BJ (cell line): Measurements from ENCODE around the gene LDLRAD4. TPM values are rescaled to one million over a fixed set of nuclear protein-coding genes. Genes with fewer than 3 reads are reported as not detected.

ENCODE experiments used
- CTCF ChIA-PET: fragments of 350-600 bp; formaldehyde crosslinking; extraction: SDS; loops from one replicate; lab custom pipeline; 2021; ENCODE audit warnings: antibody characterized with exemption, inconsistent platforms; lab: Yijun Ruan, JAX
- POLR2A ChIA-PET: fragments of 300-600 bp; sonication (Branson Sonifier 250); formaldehyde crosslinking; extraction: SDS; loops from one replicate; lab custom pipeline; 2021; ENCODE audit warnings: antibody characterized with exemption; lab: Charles Lee
- DNase-seq: peaks from one replicate; pipeline ENCODE4 v3.0.0-alpha.2; 2011; ENCODE audit warnings: low read depth
- H3K27me3 ChIP-seq: 2 replicates; pipeline ENCODE4 v1.6.0; 2011; ENCODE audit warnings: low read length; ENCODE audit not compliant: control insufficient read depth, insufficient read depth
- H3K36me3 ChIP-seq: 2 replicates; pipeline ENCODE4 v1.5.1; 2011; ENCODE audit warnings: low read length; ENCODE audit not compliant: control insufficient read depth, insufficient read depth
- H3K4me3 ChIP-seq: 2 replicates; pipeline ENCODE4 v1.5.1; 2011; ENCODE audit warnings: low read depth, mild to moderate bottlenecking, control low read depth, low read length
- polyA plus RNA-seq: library from polyadenylated mRNA; depleted of rRNA; stranded (reverse); fragments of >200 nt; gene quantifications from 2 replicates; pipeline ENCODE4 v1.2.3, GENCODE V29; 2011
- TF ChIP-seq, protein P1 (sequence below): IDR thresholded peaks from 2 replicates; pipeline ENCODE4 v1.5.1; 2011; ENCODE audit warnings: low read depth, mild to moderate bottlenecking, control low read depth, inconsistent platforms, low read length, moderate library complexity; ENCODE audit not compliant: insufficient read depth

The LDLRAD4 gene
- polyA plus RNA-seq, 1 experiment, result not detected

DNA sequence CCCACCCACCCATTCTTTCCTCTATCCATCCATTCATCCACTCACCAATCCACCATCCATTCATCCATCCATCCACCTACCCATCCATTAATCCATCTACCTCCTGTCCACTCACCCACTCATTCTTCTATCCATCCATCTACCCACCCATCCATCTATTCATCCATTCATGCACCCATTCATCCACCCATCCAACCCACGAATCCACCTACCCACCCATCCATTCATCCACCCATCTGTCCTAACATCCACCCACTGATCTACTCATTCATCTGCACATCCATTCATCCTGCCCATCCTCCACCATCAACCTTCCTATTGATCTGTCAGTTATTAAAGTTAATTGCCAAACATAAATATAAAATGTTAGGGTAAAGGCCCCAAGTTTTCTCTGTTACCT is 25.6 kb downstream of the LDLRAD4 start:
- no peak for DNase-seq
- CTCF ChIA-PET, result no interaction called here
- no peak overlapping the region for H3K4me3 ChIP-seq
- no peaks in the 10 kb centered on the region for H3K36me3 ChIP-seq
- TF ChIP-seq, protein P1, sequence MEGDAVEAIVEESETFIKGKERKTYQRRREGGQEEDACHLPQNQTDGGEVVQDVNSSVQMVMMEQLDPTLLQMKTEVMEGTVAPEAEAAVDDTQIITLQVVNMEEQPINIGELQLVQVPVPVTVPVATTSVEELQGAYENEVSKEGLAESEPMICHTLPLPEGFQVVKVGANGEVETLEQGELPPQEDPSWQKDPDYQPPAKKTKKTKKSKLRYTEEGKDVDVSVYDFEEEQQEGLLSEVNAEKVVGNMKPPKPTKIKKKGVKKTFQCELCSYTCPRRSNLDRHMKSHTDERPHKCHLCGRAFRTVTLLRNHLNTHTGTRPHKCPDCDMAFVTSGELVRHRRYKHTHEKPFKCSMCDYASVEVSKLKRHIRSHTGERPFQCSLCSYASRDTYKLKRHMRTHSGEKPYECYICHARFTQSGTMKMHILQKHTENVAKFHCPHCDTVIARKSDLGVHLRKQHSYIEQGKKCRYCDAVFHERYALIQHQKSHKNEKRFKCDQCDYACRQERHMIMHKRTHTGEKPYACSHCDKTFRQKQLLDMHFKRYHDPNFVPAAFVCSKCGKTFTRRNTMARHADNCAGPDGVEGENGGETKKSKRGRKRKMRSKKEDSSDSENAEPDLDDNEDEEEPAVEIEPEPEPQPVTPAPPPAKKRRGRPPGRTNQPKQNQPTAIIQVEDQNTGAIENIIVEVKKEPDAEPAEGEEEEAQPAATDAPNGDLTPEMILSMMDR, result no peak
- H3K27me3 ChIP-seq, result no peaks in the 10 kb centered on the region
- POLR2A ChIA-PET, result no interaction called here

GRCh38 chr18:13245481-13246000 is 27.0 kb downstream of the LDLRAD4 start:
- ChIA-PET POLR2A (no interaction called here), CTCF (no interaction called here)
- DNase-seq, result no peak
- no peak overlapping the region for H3K4me3 ChIP-seq
- no peaks in the 10 kb centered on the region for H3K36me3 ChIP-seq
- TF ChIP-seq, protein P1, result no peak
- no peaks in the 10 kb centered on the region for H3K27me3 ChIP-seq

DNA sequence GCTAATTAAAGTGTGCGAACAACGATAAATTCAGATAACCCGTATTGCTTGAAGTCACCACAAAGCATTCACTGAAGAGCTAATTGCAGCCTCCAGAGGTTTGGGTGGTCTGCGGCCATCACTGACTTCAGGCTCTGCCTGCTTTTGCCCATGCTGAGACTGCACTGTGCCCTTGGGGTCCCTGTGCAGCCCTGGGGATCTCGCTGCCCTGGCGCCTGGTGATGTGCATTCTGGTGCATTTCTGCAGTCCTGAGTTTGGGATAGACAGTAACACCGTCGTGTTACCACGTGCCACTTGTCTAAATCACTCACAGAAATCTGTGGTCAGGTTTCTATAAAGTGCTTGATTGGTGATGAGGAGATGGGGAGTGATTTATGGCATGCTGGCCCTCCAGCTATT is 27.6 kb downstream of the LDLRAD4 start:
- POLR2A ChIA-PET, result no interaction called here
- Histone ChIP-seq H3K36me3 (no peaks in the 10 kb centered on the region), H3K4me3 (no peak overlapping the region), H3K27me3 (no peaks in the 10 kb centered on the region)
- DNase-seq, result no peak
- CTCF ChIA-PET, result no interaction called here
- TF ChIP-seq, protein P1, result no peak

- no peak overlapping the region for H3K4me3 ChIP-seq
- no peaks in the 10 kb centered on the region for H3K36me3 ChIP-seq
- no peak for DNase-seq
- ChIA-PET CTCF (no interaction called here), POLR2A (no interaction called here)
- TF ChIP-seq, protein P1, result no peak
- no peaks in the 10 kb centered on the region for H3K27me3 ChIP-seq
Measured at GRCh38 chr18:13246591-13246990, 28.0 kb downstream of the LDLRAD4 start.

- ChIA-PET CTCF (interaction anchor here (0.9 kb wide), 1 partner anchor 22 kb away, joined by 3 read pairs; no protein-coding TSS in a partner anchor), POLR2A (no interaction called here)
- DNase-seq, result no peak
- TF ChIP-seq, protein P1, result no peak
- no peaks in the 10 kb centered on the region for H3K27me3 ChIP-seq
- no peaks in the 10 kb centered on the region for H3K36me3 ChIP-seq
- H3K4me3 ChIP-seq, result no peak overlapping the region
Measured at GRCh38 chr18:13247506-13247905, 28.9 kb downstream of the LDLRAD4 start.
